Measurements from ENCODE around the gene NKX1-1.

Gene NKX1-1

GRCh38 chr4:1385373-1386340 is 20.6 kb downstream of the NKX1-1 start:
- Histone ChIP-seq H3K9me3 (ENCODE audit: control insufficient read depth, low read length) (no peaks in the 10 kb centered on the region), H3K36me3 (ENCODE audit: control insufficient read depth, insufficient read depth, low read length) (no peaks in the 10 kb centered on the region), H3K27me3 (ENCODE audit: control insufficient read depth, insufficient read depth, low read length) (no peaks in the 10 kb centered on the region), H3K9ac (no peak overlapping the region), H3K4me3 (ENCODE audit: low read depth, low read length) (no peak overlapping the region), H3K79me2 (no peaks in the 10 kb centered on the region), H2AFZ (no peak overlapping the region), H3K4me1 (no peaks in the 10 kb centered on the region), H3K4me2 (ENCODE audit: low read length) (no peak overlapping the region), H3K27ac (no peak overlapping the region)
- no peak for TF ChIP-seq CTCF (IDR thresholded peaks at IDR 0.05)

GRCh38 chr4:1384675-1385372 is 21.4 kb downstream of the NKX1-1 start:
- TF ChIP-seq CTCF (IDR thresholded peaks at IDR 0.05): no peak
- H3K36me3 ChIP-seq (ENCODE audit: control insufficient read depth, insufficient read depth, low read length): no peaks in the 10 kb centered on the region

GRCh38 chr4:1383728-1384591 is 22.3 kb downstream of the NKX1-1 start:
- Histone ChIP-seq H3K27me3 (ENCODE audit: control insufficient read depth, insufficient read depth, low read length) (no peaks in the 10 kb centered on the region), H3K4me1 (no peaks in the 10 kb centered on the region), H3K79me2 (no peaks in the 10 kb centered on the region), H3K9me3 (ENCODE audit: control insufficient read depth, low read length) (no peaks in the 10 kb centered on the region), H3K4me3 (ENCODE audit: low read depth, low read length) (no peak overlapping the region), H3K36me3 (ENCODE audit: control insufficient read depth, insufficient read depth, low read length) (no peaks in the 10 kb centered on the region), H3K27ac (no peak overlapping the region), H2AFZ (no peak overlapping the region), H3K9ac (no peak overlapping the region), H3K4me2 (ENCODE audit: low read length) (no peak overlapping the region)
- TF ChIP-seq CTCF (IDR thresholded peaks at IDR 0.05): no peak

More at GRCh38 chr4:1384675-1385372, 21.4 kb downstream of the NKX1-1 start:
- Histone ChIP-seq H3K27me3 (ENCODE audit: control insufficient read depth, insufficient read depth, low read length) (no peaks in the 10 kb centered on the region), H3K79me2 (no peaks in the 10 kb centered on the region), H3K9ac (no peak overlapping the region), H2AFZ (no peak overlapping the region), H3K9me3 (ENCODE audit: control insufficient read depth, low read length) (no peaks in the 10 kb centered on the region), H3K27ac (no peak overlapping the region), H3K4me2 (ENCODE audit: low read length) (no peak overlapping the region), H3K4me3 (ENCODE audit: low read depth, low read length) (no peak overlapping the region), H3K4me1 (no peaks in the 10 kb centered on the region)

- no peaks in the 10 kb centered on the region for H3K36me3 ChIP-seq (ENCODE audit: control insufficient read depth, insufficient read depth, low read length)
- no peaks in the 10 kb centered on the region for H3K4me1 ChIP-seq
- H3K27me3 ChIP-seq (ENCODE audit: control insufficient read depth, insufficient read depth, low read length): no peaks in the 10 kb centered on the region
- no peaks in the 10 kb centered on the region for H3K79me2 ChIP-seq
- no peak overlapping the region for H3K4me2 ChIP-seq (ENCODE audit: low read length)
- H2AFZ ChIP-seq: no peak overlapping the region
- no peak overlapping the region for H3K4me3 ChIP-seq (ENCODE audit: low read depth, low read length)
- H3K9ac ChIP-seq: no peak overlapping the region
- H3K9me3 ChIP-seq (ENCODE audit: control insufficient read depth, low read length): no peaks in the 10 kb centered on the region
- no peak for TF ChIP-seq CTCF (IDR thresholded peaks at IDR 0.05)
- no peak overlapping the region for H3K27ac ChIP-seq
Observed at GRCh38 chr4:1382776-1383727, 23.2 kb downstream of the NKX1-1 start.

Data from parathyroid adenoma (tissue), 2 donors.